ENCODE data around the gene TRIM41. TPM values are rescaled to one million over a fixed set of nuclear protein-coding genes. Genes with fewer than 3 reads are reported as not detected.

TRIM41 gene
- total RNA-seq, 1 donor from 2014 or later, result 28.8 TPM

DNA sequence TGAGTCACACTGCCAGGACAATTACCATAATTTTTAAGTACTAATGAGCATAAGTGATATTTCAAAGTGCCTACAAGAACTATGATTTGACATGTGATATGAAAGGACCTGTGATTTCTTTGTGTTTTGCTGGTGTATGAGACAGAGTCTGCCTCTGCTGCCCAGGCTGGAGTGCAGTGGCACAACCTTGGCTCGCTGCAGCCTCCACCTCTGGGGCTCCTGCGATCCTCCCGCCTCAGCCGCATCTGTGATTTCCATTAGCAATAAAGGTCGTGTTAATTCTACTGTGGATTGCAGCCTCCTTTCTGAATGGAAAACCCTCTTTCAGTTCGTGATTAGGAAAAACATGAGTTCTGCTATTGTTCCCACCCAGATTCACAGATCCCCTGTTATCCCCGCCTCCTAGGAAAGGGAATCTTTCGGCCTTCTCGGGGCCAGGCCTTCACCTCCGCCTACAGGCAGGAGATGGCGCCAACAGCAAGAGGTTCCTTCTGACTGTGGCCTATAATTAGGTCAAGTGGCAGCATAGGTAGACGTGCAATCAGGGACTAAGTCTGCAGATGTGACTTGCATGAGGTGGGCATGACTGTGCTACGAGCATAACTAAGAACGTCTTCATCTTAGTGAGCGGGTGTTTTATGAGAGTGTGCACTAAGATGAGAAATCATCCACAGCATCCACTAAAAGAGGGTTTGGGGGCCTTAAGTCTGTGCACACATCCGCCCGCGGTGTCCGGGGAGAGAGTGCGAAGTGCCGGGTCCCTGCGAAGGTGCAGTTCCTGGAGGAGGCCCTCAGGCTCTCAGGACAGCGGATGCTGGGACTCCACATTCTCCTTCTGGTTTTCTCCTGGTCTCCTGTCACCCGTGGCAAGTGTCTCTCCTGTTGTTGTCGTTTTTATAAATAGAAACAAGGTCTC, 41.2 kb upstream of the TRIM41 start:
- Mint-ChIP-seq H3K4me1 (ENCODE audit: low read depth, unreplicated experiment) (peaks cover 8% of the 10 kb centered on the region), H3K36me3 (ENCODE audit: unreplicated experiment) (no peaks in the 10 kb centered on the region), H3K4me3 (ENCODE audit: unreplicated experiment) (peak overlapping the region; percentile 10), H3K27me3 (ENCODE audit: unreplicated experiment) (peaks cover 9% of the 10 kb centered on the region), H3K27ac (ENCODE audit: unreplicated experiment) (no peak overlapping the region), H3K9me3 (ENCODE audit: unreplicated experiment) (peaks cover 2% of the 10 kb centered on the region)
- TF ChIP-seq, protein P1, sequence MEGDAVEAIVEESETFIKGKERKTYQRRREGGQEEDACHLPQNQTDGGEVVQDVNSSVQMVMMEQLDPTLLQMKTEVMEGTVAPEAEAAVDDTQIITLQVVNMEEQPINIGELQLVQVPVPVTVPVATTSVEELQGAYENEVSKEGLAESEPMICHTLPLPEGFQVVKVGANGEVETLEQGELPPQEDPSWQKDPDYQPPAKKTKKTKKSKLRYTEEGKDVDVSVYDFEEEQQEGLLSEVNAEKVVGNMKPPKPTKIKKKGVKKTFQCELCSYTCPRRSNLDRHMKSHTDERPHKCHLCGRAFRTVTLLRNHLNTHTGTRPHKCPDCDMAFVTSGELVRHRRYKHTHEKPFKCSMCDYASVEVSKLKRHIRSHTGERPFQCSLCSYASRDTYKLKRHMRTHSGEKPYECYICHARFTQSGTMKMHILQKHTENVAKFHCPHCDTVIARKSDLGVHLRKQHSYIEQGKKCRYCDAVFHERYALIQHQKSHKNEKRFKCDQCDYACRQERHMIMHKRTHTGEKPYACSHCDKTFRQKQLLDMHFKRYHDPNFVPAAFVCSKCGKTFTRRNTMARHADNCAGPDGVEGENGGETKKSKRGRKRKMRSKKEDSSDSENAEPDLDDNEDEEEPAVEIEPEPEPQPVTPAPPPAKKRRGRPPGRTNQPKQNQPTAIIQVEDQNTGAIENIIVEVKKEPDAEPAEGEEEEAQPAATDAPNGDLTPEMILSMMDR (IDR thresholded peaks at IDR 0.05; ENCODE audit: partially characterized antibody, unreplicated experiment), result peak; percentile 60
- DNase-seq, result peak; percentile 78

DNA sequence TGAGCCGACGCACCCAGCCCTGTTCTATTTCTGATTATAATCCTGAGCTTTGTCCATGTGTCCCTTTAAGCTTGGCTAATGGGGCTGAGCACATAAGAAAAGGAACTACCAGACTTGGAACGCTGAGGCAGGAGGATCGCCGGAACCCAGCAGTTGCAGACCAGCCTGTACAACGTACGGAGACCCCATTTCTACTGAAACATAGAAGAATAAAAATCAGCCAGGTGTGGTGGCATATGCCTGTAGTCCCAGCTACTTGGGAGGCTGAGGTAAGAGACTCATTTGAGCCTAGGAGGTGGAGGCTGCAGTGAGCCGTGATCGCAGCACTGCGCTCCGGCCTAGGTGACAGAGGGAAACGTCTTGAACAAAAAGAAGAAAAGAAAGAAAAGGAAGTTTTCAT, 40.4 kb upstream of the TRIM41 start:
- no peak for DNase-seq
- TF ChIP-seq, protein P1 (IDR thresholded peaks at IDR 0.05; ENCODE audit: partially characterized antibody, unreplicated experiment), result no peak
- Mint-ChIP-seq H3K36me3 (ENCODE audit: unreplicated experiment) (no peaks in the 10 kb centered on the region), H3K27me3 (ENCODE audit: unreplicated experiment) (peaks cover 15% of the 10 kb centered on the region), H3K4me3 (ENCODE audit: unreplicated experiment) (peak overlapping the region; percentile 64), H3K4me1 (ENCODE audit: low read depth, unreplicated experiment) (peaks cover 8% of the 10 kb centered on the region), H3K9me3 (ENCODE audit: unreplicated experiment) (peaks cover 9% of the 10 kb centered on the region), H3K27ac (ENCODE audit: unreplicated experiment) (no peak overlapping the region)

DNA sequence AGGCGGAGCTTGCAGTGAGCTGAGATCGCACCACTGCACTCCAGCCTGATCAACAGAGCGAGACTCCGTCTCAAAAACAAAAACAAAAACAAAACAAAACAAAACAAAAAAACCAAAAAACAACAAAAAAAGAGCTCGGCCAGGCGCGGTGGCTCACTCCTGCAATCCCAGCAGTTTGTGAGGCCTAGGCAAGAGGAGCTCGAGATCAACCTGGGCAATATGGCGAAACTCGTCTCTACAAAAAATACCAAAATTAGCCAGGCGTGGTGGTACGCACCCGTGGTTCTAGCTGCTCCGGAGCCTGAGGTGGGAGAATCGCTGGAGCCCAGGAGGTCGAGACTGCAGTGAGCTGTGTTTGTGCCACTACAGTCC, 38.2 kb upstream of the TRIM41 start:
- H3K9me3 Mint-ChIP-seq (ENCODE audit: unreplicated experiment), result peaks cover 28% of the 10 kb centered on the region
- no peak for DNase-seq
- no peak overlapping the region for H3K27ac Mint-ChIP-seq (ENCODE audit: unreplicated experiment)
- H3K4me3 Mint-ChIP-seq (ENCODE audit: unreplicated experiment), result no peak overlapping the region
- peaks cover 32% of the 10 kb centered on the region for H3K27me3 Mint-ChIP-seq (ENCODE audit: unreplicated experiment)
- TF ChIP-seq, protein P1 (IDR thresholded peaks at IDR 0.05; ENCODE audit: partially characterized antibody, unreplicated experiment), result no peak
- H3K36me3 Mint-ChIP-seq (ENCODE audit: unreplicated experiment), result peaks cover 8% of the 10 kb centered on the region
- peaks cover 13% of the 10 kb centered on the region for H3K4me1 Mint-ChIP-seq (ENCODE audit: low read depth, unreplicated experiment)

DNA sequence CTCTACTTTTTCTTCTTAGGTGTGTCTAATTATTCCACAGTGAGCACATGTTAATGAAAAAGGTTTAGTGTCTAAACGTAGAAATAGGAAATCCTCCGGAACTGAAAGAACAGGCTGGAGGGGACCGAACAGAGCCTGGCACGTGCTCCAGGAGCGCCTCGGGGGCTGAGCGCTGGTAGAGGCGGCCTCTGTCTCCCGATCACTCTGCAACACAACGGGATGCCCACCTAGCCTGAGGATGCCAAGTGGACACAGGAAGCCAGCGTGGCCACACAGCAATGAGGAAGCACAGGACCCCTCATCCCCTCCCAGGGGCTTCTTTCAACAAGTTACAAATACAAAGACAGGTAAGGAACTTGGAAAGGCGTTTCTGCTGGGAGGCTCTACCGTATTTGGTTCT, 37.5 kb upstream of the TRIM41 start:
- Mint-ChIP-seq H3K27me3 (ENCODE audit: unreplicated experiment) (peaks cover 35% of the 10 kb centered on the region), H3K27ac (ENCODE audit: unreplicated experiment) (no peak overlapping the region), H3K4me3 (ENCODE audit: unreplicated experiment) (no peak overlapping the region), H3K4me1 (ENCODE audit: low read depth, unreplicated experiment) (peaks cover 8% of the 10 kb centered on the region), H3K9me3 (ENCODE audit: unreplicated experiment) (peaks cover 32% of the 10 kb centered on the region), H3K36me3 (ENCODE audit: unreplicated experiment) (peaks cover 8% of the 10 kb centered on the region)
- TF ChIP-seq, protein P1 (IDR thresholded peaks at IDR 0.05; ENCODE audit: partially characterized antibody, unreplicated experiment), result no peak
- no peak for DNase-seq

DNA sequence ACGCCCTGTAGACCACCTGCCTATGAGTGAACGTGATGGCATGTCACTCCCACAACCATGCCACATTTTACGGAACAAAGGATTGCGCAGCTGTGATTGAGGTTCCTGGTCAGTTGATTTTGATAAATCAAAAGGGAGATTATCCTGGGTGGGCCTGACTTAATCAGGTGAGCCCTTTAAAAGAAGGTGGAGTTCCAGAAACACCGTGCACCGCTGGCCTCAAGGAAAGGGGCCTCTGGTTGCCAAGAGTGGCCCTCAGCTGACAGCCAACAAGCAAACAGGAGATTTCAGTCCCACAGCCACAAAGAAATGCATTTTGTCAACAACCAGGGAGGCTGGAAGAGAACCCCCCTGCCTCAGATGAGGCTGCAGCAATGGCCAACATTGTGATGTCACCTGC, 37.1 kb upstream of the TRIM41 start:
- peaks cover 36% of the 10 kb centered on the region for H3K27me3 Mint-ChIP-seq (ENCODE audit: unreplicated experiment)
- H3K4me3 Mint-ChIP-seq (ENCODE audit: unreplicated experiment), result no peak overlapping the region
- no peak for DNase-seq
- TF ChIP-seq, protein P1 (IDR thresholded peaks at IDR 0.05; ENCODE audit: partially characterized antibody, unreplicated experiment), result no peak
- peaks cover 32% of the 10 kb centered on the region for H3K9me3 Mint-ChIP-seq (ENCODE audit: unreplicated experiment)
- no peak overlapping the region for H3K27ac Mint-ChIP-seq (ENCODE audit: unreplicated experiment)
- H3K36me3 Mint-ChIP-seq (ENCODE audit: unreplicated experiment), result peaks cover 8% of the 10 kb centered on the region
- H3K4me1 Mint-ChIP-seq (ENCODE audit: low read depth, unreplicated experiment), result peaks cover 8% of the 10 kb centered on the region
